SJSA1 (cell line): Measurements from ENCODE around the gene CASP10. TPM values are rescaled to one million over a fixed set of nuclear protein-coding genes. Genes with fewer than 3 reads are reported as not detected.

Source experiments
- DNase-seq, 2 experiments: peaks; one replicate each; pipeline ENCODE4 v3.0.0-alpha.2; 2015 to 2020; ENCODE audit warnings: low spot score in 2 of 2, low read depth in 1 of 2
- H3K27ac ChIP-seq: fragments of 250-450 bp; sonication (Bioruptor Pico); 2 replicates; pipeline ENCODE4 v1.5.1; 2020; ENCODE audit warnings: mild to moderate bottlenecking, moderate library complexity
- H3K27me3 ChIP-seq: fragments of 250-450 bp; sonication (Bioruptor Pico); replicated peaks from 2 replicates; pipeline ENCODE4 v1.5.1; 2020; ENCODE audit warnings: mild to moderate bottlenecking, moderate library complexity
- H3K36me3 ChIP-seq: fragments of 250-450 bp; sonication (Bioruptor Pico); 2 replicates; pipeline ENCODE4 v1.5.1; 2020; ENCODE audit warnings: mild to moderate bottlenecking
- H3K4me1 ChIP-seq: fragments of 250-450 bp; sonication (Bioruptor Pico); replicated peaks from 2 replicates; pipeline ENCODE4 v1.6.1; 2021; ENCODE audit warnings: mild to moderate bottlenecking
- H3K4me3 ChIP-seq: fragments of 250-450 bp; sonication (Bioruptor Pico); 2 replicates; pipeline ENCODE4 v1.5.1; 2020; ENCODE audit warnings: mild to moderate bottlenecking
- H3K9me3 ChIP-seq: fragments of 250-450 bp; sonication (Bioruptor Pico); replicated peaks from 2 replicates; pipeline ENCODE4 v1.5.1; 2020; ENCODE audit warnings: mild to moderate bottlenecking
- total RNA-seq: library from RNA; depleted of rRNA; stranded (reverse); fragments of >200 nt; shearing (Covaris generic); gene quantifications from 2 replicates; pipeline ENCODE4 v1.2.3, GENCODE V29; 2014

Gene CASP10
- total RNA-seq, 1 experiment from 2014 or later, result 1.6 TPM

DNA sequence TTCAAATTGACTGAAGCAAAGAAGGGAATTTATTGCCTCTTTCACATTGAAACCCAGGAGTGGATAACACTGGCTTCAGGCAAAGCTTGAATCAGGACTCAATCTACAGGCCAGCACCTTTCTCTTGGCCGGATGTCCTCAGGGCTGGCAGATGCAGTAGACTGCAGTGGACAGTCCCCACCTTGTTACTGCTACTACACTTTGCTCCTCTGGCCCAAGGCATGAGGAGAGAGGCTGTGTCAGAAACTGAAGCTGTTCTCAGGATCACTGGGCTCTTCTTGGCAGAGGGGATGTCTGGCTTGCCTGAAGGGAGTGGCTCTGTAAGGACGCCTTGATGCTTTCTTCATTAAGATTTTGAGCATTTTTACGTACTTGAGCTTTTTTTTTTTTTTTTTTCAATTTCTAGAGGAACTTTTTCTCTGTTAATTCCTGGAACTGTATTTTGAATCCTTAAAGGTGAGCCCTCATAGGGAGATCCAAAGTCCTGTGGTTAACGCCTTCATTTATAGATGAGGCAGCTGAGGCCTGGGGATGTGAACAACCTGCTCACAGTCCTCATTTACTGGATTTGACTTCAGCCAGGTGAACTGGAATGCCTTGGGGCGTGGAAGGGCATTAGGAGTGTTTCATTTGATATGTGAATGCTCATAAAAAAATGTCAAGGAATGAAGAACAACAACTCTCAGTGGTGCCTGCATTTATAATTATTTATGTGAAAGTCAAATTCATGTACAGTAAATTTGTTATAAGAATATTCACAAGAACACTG, 36.6 kb downstream of the CASP10 start:
- Histone ChIP-seq H3K27ac (no peak overlapping the region), H3K9me3 (no peaks in the 10 kb centered on the region; the same call in 1 of the 2 replicates), H3K4me3 (no peak overlapping the region), H3K4me1 (peaks cover 6% of the 10 kb centered on the region; the same call in 1 of the 2 replicates), H3K27me3 (no peaks in the 10 kb centered on the region), H3K36me3 (no peaks in the 10 kb centered on the region)
- DNase-seq, result no peak

GRCh38 chr2:201220102-201220570, 37.2 kb downstream of the CASP10 start:
- Histone ChIP-seq H3K36me3 (no peaks in the 10 kb centered on the region), H3K4me1 (peaks cover 6% of the 10 kb centered on the region; the same call in 1 of the 2 replicates), H3K27me3 (no peaks in the 10 kb centered on the region), H3K4me3 (no peak overlapping the region), H3K27ac (no peak overlapping the region), H3K9me3 (no peaks in the 10 kb centered on the region; the same call in 1 of the 2 replicates)
- no peak for DNase-seq

DNA sequence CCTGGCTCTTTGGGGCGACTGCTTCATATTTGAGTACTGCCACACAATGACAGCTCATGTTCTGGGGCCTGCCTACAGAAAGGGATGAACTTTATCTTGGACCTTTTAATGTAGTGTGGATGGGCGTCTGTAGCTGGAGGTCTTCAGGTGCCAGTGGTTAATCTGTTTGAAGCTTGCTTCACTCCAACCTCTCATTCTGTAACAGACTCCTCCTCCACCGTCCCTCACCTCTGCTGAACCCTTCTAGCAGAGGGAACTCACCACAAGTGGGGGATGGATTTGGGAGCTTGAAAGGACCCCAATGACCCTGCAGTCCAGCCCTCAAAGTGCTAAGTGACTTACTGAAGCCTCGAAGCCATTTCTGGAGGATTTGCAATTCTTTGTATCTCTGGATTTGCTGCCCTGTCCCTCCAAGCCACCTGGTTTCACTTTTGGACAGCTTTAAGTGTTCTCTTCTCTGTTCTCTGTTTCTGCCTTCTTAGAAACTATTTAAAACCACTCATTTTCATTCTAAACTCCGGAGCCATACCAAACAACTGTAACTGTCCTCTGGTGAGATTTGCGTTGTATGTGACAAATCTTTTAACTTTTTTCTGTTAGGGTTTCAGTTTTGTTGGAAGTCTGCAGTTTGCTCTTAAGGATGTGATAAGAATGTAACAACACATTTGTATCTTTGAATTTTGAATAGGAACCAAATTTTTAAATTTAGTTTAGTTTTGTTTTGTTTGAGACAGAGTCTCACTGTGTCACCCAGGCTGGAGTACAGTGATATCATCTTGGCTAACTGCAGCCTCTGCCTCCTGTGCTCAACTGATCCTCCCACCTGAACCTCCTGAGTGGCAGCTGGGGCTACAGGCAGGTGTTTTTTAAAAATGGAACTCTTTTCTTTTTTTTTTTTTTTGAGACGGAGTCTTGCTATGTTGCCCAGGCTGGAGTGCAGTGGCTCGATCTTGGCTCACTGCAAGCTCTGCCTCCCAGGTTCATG, 40.4 kb downstream of the CASP10 start:
- H3K4me1 ChIP-seq, result peaks cover 7% of the 10 kb centered on the region
- H3K9me3 ChIP-seq, result no peaks in the 10 kb centered on the region; the same call in 1 of the 2 replicates
- H3K4me3 ChIP-seq, result no peak overlapping the region
- no peak overlapping the region for H3K27ac ChIP-seq
- DNase-seq, result no peak
- no peaks in the 10 kb centered on the region for H3K36me3 ChIP-seq
- no peaks in the 10 kb centered on the region for H3K27me3 ChIP-seq

DNA sequence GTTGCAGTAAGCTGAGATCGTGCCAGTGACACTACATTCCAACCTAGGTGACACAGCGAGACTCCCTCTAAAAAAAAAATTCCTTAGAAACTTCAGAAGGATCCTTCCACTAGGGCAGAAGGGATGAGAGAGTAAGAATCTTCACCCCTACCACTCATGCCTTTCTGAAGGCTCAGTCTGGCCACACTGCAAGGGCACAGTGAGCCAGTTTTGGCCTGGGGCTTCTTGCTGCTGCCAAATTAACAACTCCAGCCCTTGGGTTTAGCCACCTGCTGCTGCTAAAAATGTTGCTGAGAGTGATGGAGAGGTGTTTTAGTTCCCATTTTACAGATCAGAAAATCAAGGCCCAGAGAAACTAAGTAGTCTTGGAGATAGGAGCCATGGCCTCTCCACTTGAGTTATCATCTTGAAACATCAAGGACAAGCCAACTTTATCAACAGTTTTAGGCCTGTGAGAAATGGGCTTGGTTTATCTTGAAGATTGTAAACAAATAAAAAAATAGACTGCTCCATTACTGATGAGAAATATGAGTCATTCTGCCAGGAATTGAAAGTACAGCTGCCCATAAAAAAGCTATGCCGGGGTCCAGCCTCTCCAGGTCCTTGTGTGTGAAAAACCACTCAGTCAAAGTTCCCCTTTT, 45.5 kb downstream of the CASP10 start:
- Histone ChIP-seq H3K36me3 (no peaks in the 10 kb centered on the region), H3K27me3 (no peaks in the 10 kb centered on the region), H3K27ac (no peak overlapping the region), H3K4me3 (no peak overlapping the region), H3K4me1 (peaks cover 17% of the 10 kb centered on the region), H3K9me3 (no peaks in the 10 kb centered on the region)
- DNase-seq, result no peak

GRCh38 chr2:201228912-201229290, 46.0 kb downstream of the CASP10 start:
- H3K9me3 ChIP-seq, result no peaks in the 10 kb centered on the region
- no peak for DNase-seq
- peaks cover 22% of the 10 kb centered on the region for H3K4me1 ChIP-seq
- H3K4me3 ChIP-seq, result no peak overlapping the region
- H3K27me3 ChIP-seq, result no peaks in the 10 kb centered on the region
- H3K36me3 ChIP-seq, result no peaks in the 10 kb centered on the region
- H3K27ac ChIP-seq, result no peak overlapping the region

GRCh38 chr2:201231781-201232466, 49.0 kb downstream of the CASP10 start:
- DNase-seq, result peak; percentile 78 to 88
- Histone ChIP-seq H3K4me3 (no peak overlapping the region), H3K9me3 (no peaks in the 10 kb centered on the region), H3K27me3 (no peaks in the 10 kb centered on the region), H3K4me1 (peaks cover 36% of the 10 kb centered on the region), H3K36me3 (no peaks in the 10 kb centered on the region; the same call in 1 of the 2 replicates), H3K27ac (peak overlapping the region; percentile 33)

- Histone ChIP-seq H3K4me3 (no peak overlapping the region), H3K27ac (no peak overlapping the region), H3K27me3 (no peaks in the 10 kb centered on the region), H3K9me3 (no peaks in the 10 kb centered on the region), H3K4me1 (peaks cover 36% of the 10 kb centered on the region), H3K36me3 (no peaks in the 10 kb centered on the region; the same call in 1 of the 2 replicates)
- no peak for DNase-seq
Measured at GRCh38 chr2:201232467-201232815, 49.5 kb downstream of the CASP10 start.

- H3K4me3 ChIP-seq, result peak overlapping the region; percentile 33
- peaks cover 36% of the 10 kb centered on the region for H3K4me1 ChIP-seq
Measured at GRCh38 chr2:201233192-201233811, 50.4 kb downstream of the CASP10 start.

GRCh38 chr2:201233812-201234662, 51.1 kb downstream of the CASP10 start:
- no peak for DNase-seq
- peaks cover 29% of the 10 kb centered on the region for H3K4me1 ChIP-seq
- peak overlapping the region; percentile 33 for H3K4me3 ChIP-seq
- H3K36me3 ChIP-seq, result no peaks in the 10 kb centered on the region; the same call in 1 of the 2 replicates
- no peaks in the 10 kb centered on the region for H3K27me3 ChIP-seq
- H3K27ac ChIP-seq, result peak overlapping the region; percentile 7; the same call in 1 of the 2 replicates
- no peaks in the 10 kb centered on the region for H3K9me3 ChIP-seq

More at GRCh38 chr2:201233192-201233811, 50.4 kb downstream of the CASP10 start:
- no peaks in the 10 kb centered on the region; the same call in 1 of the 2 replicates for H3K36me3 ChIP-seq
- DNase-seq, result peak; percentile 67 to 86
- H3K9me3 ChIP-seq, result no peaks in the 10 kb centered on the region
- H3K27ac ChIP-seq, result peak overlapping the region; percentile 7
- H3K27me3 ChIP-seq, result no peaks in the 10 kb centered on the region

DNA sequence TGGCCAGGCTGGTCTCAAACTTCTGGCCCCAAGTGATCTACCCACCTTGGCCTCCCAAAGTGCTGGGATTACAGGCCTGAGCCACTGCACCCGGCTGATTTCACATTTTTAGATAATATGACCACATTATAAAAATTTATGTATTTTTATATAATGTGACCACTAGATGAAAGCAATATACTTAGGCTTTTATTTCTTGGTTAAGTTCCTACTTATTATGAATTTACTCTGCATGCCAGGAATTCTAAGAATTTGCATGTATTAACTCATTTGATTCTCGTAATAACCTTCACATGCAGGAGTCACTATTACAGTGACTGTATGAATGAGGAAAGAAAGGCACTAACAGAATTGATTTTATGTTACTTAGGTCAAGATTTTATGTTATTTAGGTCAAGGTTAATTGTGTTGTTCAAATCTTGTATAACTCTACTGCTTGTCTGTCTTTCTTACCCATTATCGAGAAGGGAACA, 51.8 kb downstream of the CASP10 start:
- Histone ChIP-seq H3K4me1 (peaks cover 29% of the 10 kb centered on the region), H3K27ac (no peak overlapping the region), H3K4me3 (no peak overlapping the region), H3K36me3 (no peaks in the 10 kb centered on the region; the same call in 1 of the 2 replicates), H3K27me3 (no peaks in the 10 kb centered on the region), H3K9me3 (no peaks in the 10 kb centered on the region)
- no peak for DNase-seq

- Histone ChIP-seq H3K27me3 (no peaks in the 10 kb centered on the region), H3K9me3 (no peaks in the 10 kb centered on the region), H3K36me3 (peaks cover 6% of the 10 kb centered on the region; the same call in 1 of the 2 replicates), H3K4me3 (no peak overlapping the region), H3K27ac (no peak overlapping the region), H3K4me1 (peaks cover 29% of the 10 kb centered on the region)
- DNase-seq, result peak; percentile 55 to 66
Measured at GRCh38 chr2:201235860-201236811, 53.2 kb downstream of the CASP10 start.
